ENCODE data around the gene CADPS2. TPM values are rescaled to one million over a fixed set of nuclear protein-coding genes. Genes with fewer than 3 reads are reported as not detected.

Gene CADPS2
- total RNA-seq, 6 experiments from 2014 or later = 7.6 to 14.7 (median 9.4) TPM

DNA sequence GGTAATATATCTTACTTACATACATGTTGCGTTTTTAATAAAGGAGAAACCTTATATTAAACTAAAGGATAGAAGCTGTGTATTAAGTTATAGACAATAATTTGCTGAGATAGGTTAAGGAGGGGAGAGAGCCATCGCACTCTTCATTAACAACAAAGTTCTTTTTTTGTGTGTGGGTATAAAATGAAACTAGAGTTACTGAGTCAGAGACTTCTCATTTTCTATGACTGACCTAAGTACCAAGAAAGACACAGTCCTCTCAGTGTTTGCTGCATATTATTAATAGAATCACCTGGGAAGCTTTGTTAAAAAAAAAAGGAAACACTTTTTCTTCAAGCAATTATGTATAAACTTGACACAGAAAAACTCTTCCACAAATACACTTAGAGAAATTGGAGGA lies 613.1 kb downstream of the CADPS2 start:
- TF ChIP-seq CTCF (IDR thresholded peaks at IDR 0.05) (no peak), POLR2A (IDR thresholded peaks at IDR 0.05) (no peak)
- Histone ChIP-seq H3K36me3 (no peaks in the 10 kb centered on the region), H3K27me3 (no peaks in the 10 kb centered on the region), H3K27ac (no peak overlapping the region), H3K4me3 (no peak overlapping the region), H3K9me3 (no peaks in the 10 kb centered on the region), H3K4me1 (no peaks in the 10 kb centered on the region)
- intact Hi-C loops (cut with DNase I) = no loop called here
- no peak for DNase-seq
- no peak for ATAC-seq
- WGBS (ENCODE audit: insufficient coverage, low coverage, low lambda C conversion rate, missing lambda C conversion rate) = 41% methylated on average over 2 of the region's 2 CpGs

DNA sequence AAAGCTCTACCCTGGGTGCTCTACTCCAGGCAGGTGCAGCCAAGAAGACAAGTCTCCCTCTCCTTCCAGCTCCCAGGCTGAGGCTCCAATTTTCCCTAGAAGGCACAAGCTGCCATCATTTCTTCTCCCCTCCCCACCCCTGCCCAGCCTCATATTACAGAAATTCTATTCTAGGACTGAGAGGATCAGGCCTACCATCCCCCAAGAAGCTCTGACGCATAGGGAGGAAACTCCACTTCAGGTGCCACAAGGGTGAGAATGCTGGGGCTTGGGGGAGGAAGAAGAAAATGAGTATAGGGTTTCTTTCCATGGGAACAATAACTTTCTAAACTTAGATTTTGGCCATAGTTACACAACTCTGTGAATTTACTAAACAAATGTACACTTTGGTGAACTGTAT lies 617.0 kb downstream of the CADPS2 start:
- TF ChIP-seq CTCF (IDR thresholded peaks at IDR 0.05) (no peak), POLR2A (IDR thresholded peaks at IDR 0.05) (no peak)
- WGBS (ENCODE audit: insufficient coverage, low coverage, low lambda C conversion rate, missing lambda C conversion rate) = 33% methylated on average over 1 of the region's 1 CpG

More for the DNA sequence above, 617.0 kb downstream of the CADPS2 start:
- Histone ChIP-seq H3K9me3 (no peaks in the 10 kb centered on the region), H3K36me3 (no peaks in the 10 kb centered on the region), H3K27me3 (no peaks in the 10 kb centered on the region), H3K4me3 (no peak overlapping the region), H3K27ac (no peak overlapping the region), H3K4me1 (no peaks in the 10 kb centered on the region)
- intact Hi-C loops (cut with DNase I) = no loop called here
- no peak for DNase-seq
- ATAC-seq = no peak

Small RNAs within 50 kb of the gene (small RNA-seq; reads per million reads assigned to genes)
- gene AC006463.1 = 0 reads per million in 2 experiments

Other genes with a start within 250 kb of the CADPS2 start
- gene RNF133, start 187.3 kb downstream of the CADPS2 start, total RNA-seq = under 1 TPM in 5 of 6 experiments, not detected in 1; 0.22 to 0.74 (median 0.35) TPM
- gene RNF148, start 183.5 kb downstream of the CADPS2 start, total RNA-seq = under 1 TPM; 0.25 to 0.68 (median 0.33) TPM
- gene TAS2R16, start 109.2 kb upstream of the CADPS2 start, total RNA-seq = not detected

All from right lobe of liver (tissue), 6 donors.